ENCODE data around the gene GSAP. TPM values are rescaled to one million over a fixed set of nuclear protein-coding genes. Genes with fewer than 3 reads are reported as not detected.
"Not testable (repeated sequence)": the region's sequence is repeated elsewhere in the genome, so short reads cannot be mapped to it uniquely, and the experiment has no call there.

The GSAP gene
- total RNA-seq, 1 experiment from 2014 or later, result 0.85 TPM

DNA sequence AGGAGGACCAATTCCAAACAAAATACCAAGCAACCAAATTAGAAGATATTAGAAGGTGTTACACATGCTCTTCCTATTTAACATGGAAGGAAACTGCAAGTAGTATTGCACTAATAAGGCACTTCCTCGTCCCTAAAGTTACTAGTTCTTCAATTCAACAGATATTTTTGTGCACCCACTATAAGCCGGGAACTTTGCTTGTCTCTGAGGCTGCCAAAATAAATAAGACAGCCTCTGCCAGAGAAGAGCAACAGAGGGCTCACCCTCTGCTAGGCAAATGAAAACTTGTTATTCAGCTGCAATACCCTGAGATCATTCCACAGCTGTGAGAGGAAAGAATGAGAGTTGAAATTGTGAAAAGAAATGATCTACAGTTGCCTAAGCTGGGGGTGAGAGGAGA, 37.4 kb upstream of the GSAP start:
- no peaks in the 10 kb centered on the region for H3K36me3 ChIP-seq (ENCODE audit: control insufficient read depth, insufficient read depth, low read length)
- H3K9me3 ChIP-seq (ENCODE audit: control insufficient read depth, insufficient read depth, low read depth, low read length), result no peaks in the 10 kb centered on the region
- H3K4me3 ChIP-seq (ENCODE audit: low read depth in 2 of 2, low read length in 2 of 2), result no peak overlapping the region
- BruUV-seq (replicated peaks), result no TSS peak
- ATAC-seq, result no peak
- ChIA-PET POLR2A (no interaction called here), CTCF (no interaction called here)
- in situ Hi-C loops (cut with HindIII; ENCODE audit: low pct_unique_long_range_greater_than_20kb, low sequenced_read_pairs), result no loop called here
- no peaks in the 10 kb centered on the region for H3K27me3 ChIP-seq (ENCODE audit: control insufficient read depth, insufficient read depth, low read length)
- no peaks in the 10 kb centered on the region for H3K4me1 ChIP-seq (ENCODE audit: control insufficient read depth, insufficient read depth, low read length)
- no peak overlapping the region for H3K27ac ChIP-seq (ENCODE audit: low read length)
- intact Hi-C loops (cut with micrococcal nuclease; ENCODE audit: unreplicated experiment), result no loop called here
- no peak for DNase-seq (ENCODE audit: low read depth, low spot score)
- TF ChIP-seq TCF7L2 (IDR thresholded peaks at IDR 0.05; ENCODE audit: low read depth, low read length) (no peak), SIN3A (IDR thresholded peaks at IDR 0.05; ENCODE audit: borderline replicate concordance, insufficient read depth, low read depth, low read length) (no peak), POLR2AphosphoS5 (IDR thresholded peaks at IDR 0.05; ENCODE audit: low read depth, low read length) (no peak)
- TF ChIP-seq, protein P1, sequence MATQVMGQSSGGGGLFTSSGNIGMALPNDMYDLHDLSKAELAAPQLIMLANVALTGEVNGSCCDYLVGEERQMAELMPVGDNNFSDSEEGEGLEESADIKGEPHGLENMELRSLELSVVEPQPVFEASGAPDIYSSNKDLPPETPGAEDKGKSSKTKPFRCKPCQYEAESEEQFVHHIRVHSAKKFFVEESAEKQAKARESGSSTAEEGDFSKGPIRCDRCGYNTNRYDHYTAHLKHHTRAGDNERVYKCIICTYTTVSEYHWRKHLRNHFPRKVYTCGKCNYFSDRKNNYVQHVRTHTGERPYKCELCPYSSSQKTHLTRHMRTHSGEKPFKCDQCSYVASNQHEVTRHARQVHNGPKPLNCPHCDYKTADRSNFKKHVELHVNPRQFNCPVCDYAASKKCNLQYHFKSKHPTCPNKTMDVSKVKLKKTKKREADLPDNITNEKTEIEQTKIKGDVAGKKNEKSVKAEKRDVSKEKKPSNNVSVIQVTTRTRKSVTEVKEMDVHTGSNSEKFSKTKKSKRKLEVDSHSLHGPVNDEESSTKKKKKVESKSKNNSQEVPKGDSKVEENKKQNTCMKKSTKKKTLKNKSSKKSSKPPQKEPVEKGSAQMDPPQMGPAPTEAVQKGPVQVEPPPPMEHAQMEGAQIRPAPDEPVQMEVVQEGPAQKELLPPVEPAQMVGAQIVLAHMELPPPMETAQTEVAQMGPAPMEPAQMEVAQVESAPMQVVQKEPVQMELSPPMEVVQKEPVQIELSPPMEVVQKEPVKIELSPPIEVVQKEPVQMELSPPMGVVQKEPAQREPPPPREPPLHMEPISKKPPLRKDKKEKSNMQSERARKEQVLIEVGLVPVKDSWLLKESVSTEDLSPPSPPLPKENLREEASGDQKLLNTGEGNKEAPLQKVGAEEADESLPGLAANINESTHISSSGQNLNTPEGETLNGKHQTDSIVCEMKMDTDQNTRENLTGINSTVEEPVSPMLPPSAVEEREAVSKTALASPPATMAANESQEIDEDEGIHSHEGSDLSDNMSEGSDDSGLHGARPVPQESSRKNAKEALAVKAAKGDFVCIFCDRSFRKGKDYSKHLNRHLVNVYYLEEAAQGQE (IDR thresholded peaks at IDR 0.05; ENCODE audit: insufficient read depth in 1 of 2, low read depth in 2 of 2, low read length in 1 of 2), result no peak
- TF ChIP-seq, protein P2, sequence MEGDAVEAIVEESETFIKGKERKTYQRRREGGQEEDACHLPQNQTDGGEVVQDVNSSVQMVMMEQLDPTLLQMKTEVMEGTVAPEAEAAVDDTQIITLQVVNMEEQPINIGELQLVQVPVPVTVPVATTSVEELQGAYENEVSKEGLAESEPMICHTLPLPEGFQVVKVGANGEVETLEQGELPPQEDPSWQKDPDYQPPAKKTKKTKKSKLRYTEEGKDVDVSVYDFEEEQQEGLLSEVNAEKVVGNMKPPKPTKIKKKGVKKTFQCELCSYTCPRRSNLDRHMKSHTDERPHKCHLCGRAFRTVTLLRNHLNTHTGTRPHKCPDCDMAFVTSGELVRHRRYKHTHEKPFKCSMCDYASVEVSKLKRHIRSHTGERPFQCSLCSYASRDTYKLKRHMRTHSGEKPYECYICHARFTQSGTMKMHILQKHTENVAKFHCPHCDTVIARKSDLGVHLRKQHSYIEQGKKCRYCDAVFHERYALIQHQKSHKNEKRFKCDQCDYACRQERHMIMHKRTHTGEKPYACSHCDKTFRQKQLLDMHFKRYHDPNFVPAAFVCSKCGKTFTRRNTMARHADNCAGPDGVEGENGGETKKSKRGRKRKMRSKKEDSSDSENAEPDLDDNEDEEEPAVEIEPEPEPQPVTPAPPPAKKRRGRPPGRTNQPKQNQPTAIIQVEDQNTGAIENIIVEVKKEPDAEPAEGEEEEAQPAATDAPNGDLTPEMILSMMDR (IDR thresholded peaks at IDR 0.05), result no peak

DNA sequence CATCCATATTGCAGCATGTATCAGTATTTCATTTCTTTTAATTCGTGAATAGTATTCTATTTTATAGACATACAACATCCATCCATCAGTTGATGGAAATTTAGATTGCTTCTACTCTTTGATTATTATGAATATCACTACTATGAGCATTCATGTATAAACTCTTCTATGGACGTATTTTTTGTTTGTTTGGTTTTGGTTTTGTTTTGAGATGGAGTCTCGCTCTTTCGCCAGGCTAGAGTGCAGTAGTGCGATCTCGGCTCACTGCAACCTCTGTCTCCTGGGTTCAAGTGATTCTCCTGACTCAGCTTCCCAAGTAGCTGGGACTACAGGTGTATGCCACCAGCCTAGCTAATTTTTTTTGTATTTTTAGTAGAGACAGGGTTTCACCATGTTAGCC, 35.8 kb upstream of the GSAP start:
- ATAC-seq; H3K36me3 ChIP-seq (ENCODE audit: control insufficient read depth, insufficient read depth, low read length); H3K9me3 ChIP-seq (ENCODE audit: control insufficient read depth, insufficient read depth, low read depth, low read length); in situ Hi-C loops (cut with HindIII; ENCODE audit: low pct_unique_long_range_greater_than_20kb, low sequenced_read_pairs); H3K27me3 ChIP-seq (ENCODE audit: control insufficient read depth, insufficient read depth, low read length); H3K4me1 ChIP-seq (ENCODE audit: control insufficient read depth, insufficient read depth, low read length); POLR2A ChIA-PET; intact Hi-C loops (cut with micrococcal nuclease; ENCODE audit: unreplicated experiment); DNase-seq (ENCODE audit: low read depth, low spot score); BruUV-seq (replicated peaks); H3K4me3 ChIP-seq (ENCODE audit: low read depth in 2 of 2, low read length in 2 of 2); H3K27ac ChIP-seq (ENCODE audit: low read length): not testable (repeated sequence)
- CTCF ChIA-PET, result interaction anchor here (0.5 kb wide), 1 partner anchor 75 kb away, joined by 3 read pairs; no protein-coding TSS in a partner anchor

DNA sequence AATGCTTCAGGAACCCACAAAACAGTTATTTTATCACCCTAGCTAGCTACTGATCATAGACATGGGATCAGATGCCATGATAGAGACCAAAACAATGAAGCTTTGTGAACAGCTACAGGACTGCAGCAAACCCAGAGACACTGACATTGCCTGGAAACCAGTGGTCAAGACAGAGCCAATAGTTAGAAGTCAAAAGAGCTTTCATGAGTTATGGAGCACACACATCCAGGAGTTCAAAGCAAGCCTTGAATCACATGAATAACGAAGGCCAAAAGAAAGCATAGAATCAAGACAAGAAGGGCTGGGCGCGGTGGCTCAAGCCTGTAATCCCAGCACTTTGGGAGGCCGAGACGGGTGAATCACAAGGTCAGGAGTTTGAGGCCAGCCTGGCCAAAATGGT, 34.5 kb upstream of the GSAP start:
- no peak for DNase-seq (ENCODE audit: low read depth, low spot score)
- BruUV-seq (replicated peaks), result no TSS peak
- H3K36me3 ChIP-seq (ENCODE audit: control insufficient read depth, insufficient read depth, low read length), result no peaks in the 10 kb centered on the region
- H3K27me3 ChIP-seq (ENCODE audit: control insufficient read depth, insufficient read depth, low read length), result no peaks in the 10 kb centered on the region
- ChIA-PET CTCF (no interaction called here), POLR2A (interaction anchor here (0.5 kb wide), 1 partner anchor 13 kb away, joined by 4 read pairs; no protein-coding TSS in a partner anchor)
- H3K4me3 ChIP-seq (ENCODE audit: low read depth in 2 of 2, low read length in 2 of 2), result no peak overlapping the region
- H3K9me3 ChIP-seq (ENCODE audit: control insufficient read depth, insufficient read depth, low read depth, low read length), result no peaks in the 10 kb centered on the region
- no peak for TF ChIP-seq POLR2AphosphoS5 (IDR thresholded peaks at IDR 0.05; ENCODE audit: low read depth, low read length)
- no peak for TF ChIP-seq SIN3A (IDR thresholded peaks at IDR 0.05; ENCODE audit: borderline replicate concordance, insufficient read depth, low read depth, low read length)
- TF ChIP-seq TCF7L2 (IDR thresholded peaks at IDR 0.05; ENCODE audit: low read depth, low read length), result no peak
- TF ChIP-seq, protein P1 (IDR thresholded peaks at IDR 0.05; ENCODE audit: insufficient read depth in 1 of 2, low read depth in 2 of 2, low read length in 1 of 2), result no peak
- TF ChIP-seq, protein P2 (IDR thresholded peaks at IDR 0.05), result no peak
- H3K27ac ChIP-seq (ENCODE audit: low read length), result no peak overlapping the region
- intact Hi-C loops (cut with micrococcal nuclease; ENCODE audit: unreplicated experiment), result no loop called here
- in situ Hi-C loops (cut with HindIII; ENCODE audit: low pct_unique_long_range_greater_than_20kb, low sequenced_read_pairs), result no loop called here
- no peaks in the 10 kb centered on the region for H3K4me1 ChIP-seq (ENCODE audit: control insufficient read depth, insufficient read depth, low read length)
- no peak for ATAC-seq

Data from Panc1 (cell line).